HG03521 (cell line): ENCODE results near the gene CIB1.
A peak's percentile ranks its signal among the peaks of the same experiment; 100 is the strongest.
"Not testable (repeated sequence)": the region's sequence is repeated elsewhere in the genome, so short reads cannot be mapped to it uniquely, and the experiment has no call there.

Experiments
- ATAC-seq: cut with Tn5 transposase; IDR thresholded peaks from one replicate; pipeline ENCODE4 v1.9.1; 2021; ENCODE audit warnings: mild to moderate bottlenecking, moderate library complexity; ENCODE audit not compliant: unreplicated experiment

The CIB1 gene

DNA sequence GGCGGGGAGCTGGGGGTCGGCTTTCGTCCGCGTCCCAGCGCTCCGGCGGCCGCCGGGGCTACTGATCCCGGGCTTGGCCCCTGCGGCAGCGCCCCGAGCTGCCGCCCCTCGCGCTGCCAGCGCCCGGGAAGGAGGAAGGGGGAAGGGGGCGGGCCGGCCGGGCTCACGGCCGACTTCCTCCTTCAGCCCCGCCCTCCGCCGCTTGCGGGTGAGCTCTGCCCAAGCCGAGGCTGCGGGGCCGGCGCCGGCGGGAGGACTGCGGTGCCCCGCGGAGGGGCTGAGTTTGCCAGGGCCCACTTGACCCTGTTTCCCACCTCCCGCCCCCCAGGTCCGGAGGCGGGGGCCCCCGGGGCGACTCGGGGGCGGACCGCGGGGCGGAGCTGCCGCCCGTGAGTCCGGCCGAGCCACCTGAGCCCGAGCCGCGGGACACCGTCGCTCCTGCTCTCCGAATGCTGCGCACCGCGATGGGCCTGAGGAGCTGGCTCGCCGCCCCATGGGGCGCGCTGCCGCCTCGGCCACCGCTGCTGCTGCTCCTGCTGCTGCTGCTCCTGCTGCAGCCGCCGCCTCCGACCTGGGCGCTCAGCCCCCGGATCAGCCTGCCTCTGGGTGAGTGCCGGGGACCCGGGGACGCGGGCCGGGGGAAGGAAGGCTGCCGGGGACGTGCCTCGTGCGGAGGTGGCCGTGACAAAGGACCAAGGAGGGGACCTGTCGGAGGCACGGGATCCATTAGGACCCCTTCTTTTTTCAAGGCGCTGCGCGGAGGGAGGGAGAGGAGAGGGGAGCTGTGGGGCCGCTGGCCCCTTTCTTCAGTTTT lies 32.4 kb downstream of the CIB1 start, which contains the start of gene SEMA4B:
TSS of gene SEMA4B (plus strand) at position 201 of the 814 bp plus-strand sequence. CDS start at position 450, 249 bp downstream.
- peak; percentile 71 for ATAC-seq

DNA sequence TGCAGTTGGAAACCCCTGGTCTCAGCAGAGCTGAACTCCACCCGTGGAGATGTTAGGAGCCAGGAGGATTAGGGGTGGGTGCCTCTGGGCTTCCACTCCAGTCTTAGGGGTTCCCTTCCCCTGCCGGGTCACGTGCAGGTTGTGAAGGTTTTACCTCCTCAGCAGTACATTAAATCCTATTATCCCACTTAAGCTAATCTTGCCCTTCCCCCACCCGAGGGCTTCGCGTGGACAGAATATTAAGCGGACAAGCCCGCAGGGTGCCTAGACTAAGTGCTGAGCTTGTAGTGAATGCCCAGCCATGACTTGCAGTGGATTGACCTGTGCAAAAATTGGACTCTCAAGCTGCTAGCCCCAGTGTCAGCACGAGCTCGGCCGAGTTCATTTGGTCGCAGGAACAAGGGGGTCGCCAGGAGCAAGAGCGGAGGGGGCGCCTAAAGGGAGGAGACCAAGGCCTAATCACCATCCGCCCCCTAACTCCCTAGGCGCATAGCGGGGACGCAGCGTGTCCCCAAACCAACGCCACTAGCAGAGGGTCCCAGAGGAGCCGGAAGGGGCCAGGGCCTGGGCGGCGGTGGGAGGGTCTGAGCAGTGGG lies 33.1 kb downstream of the CIB1 start:
- no peak for ATAC-seq

DNA sequence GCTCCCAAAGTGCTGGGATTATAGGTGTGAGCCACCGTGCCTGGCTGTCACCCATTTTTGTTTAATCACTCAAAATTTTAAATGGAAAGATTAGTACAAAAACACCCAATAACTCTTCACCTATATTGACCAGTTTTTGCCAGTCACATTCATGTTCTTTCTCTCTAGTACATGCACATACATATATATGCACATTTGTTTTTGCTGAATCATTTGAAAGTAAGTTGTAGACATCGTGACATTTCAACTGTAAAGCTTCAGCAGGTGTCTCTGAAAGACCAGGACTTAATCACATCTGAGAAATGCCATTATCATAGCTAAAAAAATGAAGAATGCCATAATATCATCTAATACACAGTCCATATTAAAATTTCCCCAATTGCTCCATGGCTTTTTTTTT lies 39.1 kb downstream of the CIB1 start:
- no peak for ATAC-seq

DNA sequence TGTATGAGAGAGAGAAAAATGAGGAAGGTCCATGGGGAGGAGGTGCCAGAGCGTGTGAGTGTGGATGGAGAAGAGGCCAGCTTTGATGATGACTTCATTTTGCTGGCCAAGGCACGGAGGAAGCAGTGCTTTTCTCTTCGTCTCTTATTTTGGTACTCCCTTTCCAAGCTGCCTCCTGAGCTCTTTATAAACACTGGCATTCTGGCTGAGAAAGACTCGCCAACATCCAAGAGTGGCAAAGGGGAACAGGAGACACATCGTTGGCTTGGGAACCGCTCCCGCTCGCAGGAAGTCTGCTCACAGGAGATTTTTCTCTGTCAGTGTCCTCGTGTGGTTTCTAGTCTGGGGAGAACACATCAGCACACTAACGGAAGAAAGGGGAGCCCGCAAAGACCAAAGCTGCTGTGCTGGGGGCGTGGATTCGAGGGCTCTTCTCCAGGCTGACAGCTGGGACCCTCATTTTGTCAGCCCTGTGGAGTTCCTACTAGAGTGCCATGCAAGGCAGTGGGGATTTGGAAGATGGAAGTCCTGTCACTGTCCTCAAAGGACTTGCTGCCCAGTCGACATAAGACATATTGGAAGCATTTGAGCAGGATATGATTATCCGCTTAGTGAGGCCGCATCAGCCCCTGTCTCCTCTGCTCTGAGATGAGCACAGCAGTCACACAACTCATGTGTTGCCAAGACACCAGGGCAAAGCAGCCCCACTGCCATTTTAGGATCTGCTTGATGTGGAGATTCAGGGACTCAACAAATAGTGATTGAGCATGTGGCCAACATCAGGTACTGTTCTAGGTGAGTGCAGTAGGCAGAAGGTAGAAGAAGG lies 40.6 kb downstream of the CIB1 start:
- ATAC-seq = no peak

DNA sequence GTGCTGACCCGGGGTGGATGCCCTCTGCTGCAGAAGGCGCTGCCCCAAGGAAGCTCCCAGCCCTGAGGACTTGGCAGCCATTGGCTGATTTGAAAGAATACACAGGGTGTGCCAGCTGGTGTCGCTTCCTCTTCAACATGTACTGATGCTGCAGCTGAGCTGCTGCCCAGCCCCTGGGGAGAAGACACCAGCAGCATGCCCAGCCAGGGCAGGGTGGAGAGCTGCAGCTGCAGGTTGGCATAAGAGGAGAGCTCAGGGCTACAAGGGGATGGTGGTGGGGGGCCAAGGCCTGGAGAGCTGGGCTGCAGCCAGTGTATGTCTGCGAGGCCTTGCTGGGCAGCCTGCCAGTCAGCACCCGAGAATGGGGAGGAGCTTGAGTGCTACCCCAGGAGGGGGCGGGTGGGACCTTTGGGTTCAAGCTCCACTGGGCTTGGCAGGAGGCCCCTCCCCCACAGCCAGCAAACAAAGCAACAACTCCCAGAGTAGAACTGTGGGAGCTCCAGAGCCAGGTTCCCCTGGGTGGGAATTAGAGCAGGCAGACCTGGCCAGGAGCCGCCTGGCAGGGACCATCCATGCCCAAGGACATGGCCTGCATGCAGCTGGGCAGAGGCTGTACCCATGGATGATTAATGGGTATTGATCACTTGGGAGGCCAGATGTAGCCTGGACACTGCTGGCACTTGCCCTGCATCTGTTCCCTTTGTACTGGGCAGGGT lies 41.8 kb downstream of the CIB1 start:
- peak; percentile 42 for ATAC-seq

DNA sequence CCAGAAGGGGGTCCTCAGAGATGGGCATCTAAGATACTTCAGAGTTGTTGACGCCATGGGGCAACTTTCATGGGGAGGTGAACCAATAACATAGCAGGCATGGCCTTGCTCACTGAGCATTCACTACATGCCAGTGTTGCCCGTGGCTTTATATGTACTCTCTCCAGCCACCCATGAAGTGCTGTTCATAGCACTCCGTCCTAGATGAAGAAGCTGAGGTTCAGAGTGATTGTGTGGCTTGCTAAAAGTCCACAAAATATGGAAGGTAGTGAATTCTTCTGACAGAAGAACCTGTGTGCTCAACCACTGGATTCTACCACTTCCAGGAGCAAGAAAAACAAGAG lies 42.4 kb downstream of the CIB1 start:
- peak; percentile 11 for ATAC-seq

DNA sequence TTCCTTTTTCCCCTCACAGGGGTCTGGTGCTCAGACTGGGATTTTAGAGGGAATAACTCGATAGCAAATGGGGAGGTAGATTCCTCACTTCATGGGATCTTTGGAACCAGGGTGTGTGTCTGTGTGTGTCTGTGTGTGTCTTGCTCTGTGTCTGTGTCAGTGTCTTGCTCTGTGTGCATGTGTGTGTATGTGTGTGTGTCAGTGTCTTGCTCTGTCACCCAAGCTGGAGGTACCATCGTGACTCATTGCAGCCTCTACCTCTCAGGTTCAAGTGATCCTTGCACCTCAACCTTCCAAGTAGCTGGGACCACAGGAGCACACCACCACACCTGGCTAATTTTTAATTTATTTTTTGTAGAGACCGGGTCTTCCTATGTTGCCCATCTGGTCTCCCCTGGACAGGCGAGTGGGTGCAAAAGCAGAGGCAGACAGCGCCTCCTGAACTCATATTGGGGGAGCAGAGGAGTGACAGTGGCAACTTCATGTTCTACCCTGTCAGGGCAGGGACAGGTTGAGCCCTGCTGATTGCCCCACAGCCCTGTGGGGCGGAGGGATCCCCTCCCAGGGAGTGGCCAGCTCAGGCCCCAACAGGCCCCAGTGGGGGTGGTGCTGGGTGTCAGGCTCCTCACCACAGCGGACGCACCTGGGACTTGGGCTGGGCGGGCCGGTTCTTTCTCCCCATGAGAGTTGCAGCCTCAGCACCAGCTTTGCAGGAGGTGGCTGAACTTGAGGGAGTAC lies 43.0 kb downstream of the CIB1 start:
- ATAC-seq = peak; percentile 44

DNA sequence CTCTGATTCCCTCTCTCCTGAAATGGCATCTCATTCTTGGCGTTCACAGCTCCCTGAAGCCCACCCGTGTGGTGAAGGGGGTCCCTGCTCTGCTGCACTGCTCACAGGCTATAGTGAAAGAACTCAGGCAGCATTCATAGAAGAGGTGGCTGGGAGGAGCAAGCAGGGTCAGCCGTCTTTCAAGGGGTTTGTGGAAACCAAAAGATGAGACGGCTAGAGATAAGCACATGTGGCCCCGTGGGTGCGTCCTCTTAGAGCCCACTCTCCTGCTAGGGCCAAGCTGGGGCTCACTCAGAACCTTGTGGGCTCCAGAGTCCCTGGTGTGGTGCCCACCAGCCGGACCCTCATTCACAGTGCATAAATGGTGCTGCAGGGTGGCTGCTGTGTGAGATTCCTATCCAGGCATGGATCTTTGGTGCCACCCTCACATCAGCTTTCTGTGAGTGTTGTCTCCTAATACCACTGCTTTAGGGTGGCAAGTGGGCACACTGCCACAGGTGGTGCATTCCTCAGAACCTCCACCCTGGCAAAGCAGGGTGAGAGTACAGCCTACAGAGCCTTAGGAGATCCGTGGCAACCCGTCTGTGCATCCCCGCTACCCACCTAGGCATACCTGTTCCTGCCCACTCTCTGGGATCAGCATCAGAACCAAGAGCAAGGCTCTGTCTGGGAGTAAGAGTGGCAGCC lies 43.8 kb downstream of the CIB1 start:
- no peak for ATAC-seq

DNA sequence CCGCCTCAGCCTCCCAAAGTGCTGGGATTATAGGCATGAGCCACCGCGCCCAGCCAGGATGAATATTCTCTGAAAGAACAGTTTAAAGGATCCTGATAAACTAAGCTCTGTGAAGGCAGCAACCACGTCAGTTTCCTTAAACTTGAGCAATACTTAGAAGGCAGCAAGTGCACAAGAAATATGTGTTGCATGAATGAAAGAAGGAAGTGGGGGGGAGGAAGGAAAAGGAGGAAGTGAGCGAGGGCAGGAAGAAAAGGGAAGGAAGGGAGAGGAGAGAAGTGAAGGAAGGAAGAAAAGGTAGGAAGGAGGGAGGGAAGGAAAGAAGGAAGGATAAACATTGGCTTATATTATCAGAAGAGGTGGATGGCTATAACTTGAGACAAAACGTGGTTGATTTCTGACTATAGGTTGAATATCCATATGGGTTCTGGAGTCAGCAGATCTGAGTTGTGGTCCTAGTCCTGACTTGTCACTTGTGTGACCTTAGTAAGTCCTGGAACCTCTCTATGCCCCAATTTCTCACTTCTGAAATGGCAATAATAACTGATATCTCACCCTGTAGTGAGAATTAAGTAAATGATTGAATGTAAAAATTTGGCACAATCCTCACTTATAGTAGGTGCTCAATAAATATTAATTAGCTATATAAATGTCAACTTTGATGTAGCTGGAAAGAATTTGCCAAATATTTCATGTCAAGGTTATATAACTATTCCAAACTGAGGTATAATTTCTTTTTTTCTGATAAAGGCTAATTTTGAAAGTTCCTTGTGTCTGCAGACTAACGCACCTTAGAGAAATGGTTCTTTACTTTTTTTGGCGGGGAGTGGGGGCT lies 44.6 kb downstream of the CIB1 start:
- ATAC-seq = no peak

DNA sequence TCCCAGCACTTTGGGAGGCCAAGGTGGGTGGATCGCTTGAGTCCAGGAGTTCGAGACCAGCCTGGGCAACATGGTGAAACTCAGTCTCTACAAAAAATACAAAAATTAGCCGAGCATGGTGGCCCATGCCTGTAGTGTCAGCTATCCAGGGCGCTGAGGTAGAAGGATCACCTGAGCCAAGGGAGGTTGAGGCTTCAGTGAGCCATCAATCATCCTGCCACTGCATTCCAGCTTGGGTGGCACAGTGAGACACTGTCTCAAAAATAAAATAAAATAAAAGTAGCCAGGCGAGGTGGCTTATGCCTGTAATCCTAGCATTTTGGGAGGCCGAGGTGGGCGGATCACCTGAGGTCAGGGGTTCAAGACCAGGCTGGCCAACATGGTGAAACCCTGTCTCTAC lies 45.7 kb downstream of the CIB1 start:
- ATAC-seq = not testable (repeated sequence)

DNA sequence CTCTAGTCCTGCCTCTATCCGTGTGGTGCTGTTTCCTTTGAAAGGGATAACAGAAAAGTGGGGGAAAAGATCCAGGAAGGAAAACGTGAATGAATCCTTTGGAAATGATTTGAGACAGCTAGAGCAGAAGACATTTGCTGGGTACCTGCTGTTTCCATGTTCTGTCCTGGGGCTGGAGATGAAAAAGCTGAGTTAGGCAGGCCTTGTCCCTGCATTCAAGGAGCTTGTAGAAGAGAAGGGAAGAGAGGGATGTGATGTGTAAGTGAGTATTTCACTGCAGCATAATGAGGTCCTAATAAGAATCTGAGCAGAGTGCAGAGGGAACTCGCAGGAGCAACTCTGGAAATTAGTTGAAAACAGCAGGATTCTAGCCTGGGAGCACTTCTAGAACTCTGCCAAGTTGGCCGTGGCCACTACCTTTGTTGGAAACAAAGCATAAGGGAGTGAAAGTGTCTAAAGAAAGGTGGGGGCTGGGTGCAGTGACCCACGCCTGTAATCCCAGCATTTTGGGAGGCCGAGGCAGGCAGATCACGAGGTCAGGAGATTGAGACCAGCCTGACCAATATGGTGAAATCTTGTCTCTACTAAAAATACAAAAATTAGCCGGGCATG lies 46.4 kb downstream of the CIB1 start:
- no peak for ATAC-seq

DNA sequence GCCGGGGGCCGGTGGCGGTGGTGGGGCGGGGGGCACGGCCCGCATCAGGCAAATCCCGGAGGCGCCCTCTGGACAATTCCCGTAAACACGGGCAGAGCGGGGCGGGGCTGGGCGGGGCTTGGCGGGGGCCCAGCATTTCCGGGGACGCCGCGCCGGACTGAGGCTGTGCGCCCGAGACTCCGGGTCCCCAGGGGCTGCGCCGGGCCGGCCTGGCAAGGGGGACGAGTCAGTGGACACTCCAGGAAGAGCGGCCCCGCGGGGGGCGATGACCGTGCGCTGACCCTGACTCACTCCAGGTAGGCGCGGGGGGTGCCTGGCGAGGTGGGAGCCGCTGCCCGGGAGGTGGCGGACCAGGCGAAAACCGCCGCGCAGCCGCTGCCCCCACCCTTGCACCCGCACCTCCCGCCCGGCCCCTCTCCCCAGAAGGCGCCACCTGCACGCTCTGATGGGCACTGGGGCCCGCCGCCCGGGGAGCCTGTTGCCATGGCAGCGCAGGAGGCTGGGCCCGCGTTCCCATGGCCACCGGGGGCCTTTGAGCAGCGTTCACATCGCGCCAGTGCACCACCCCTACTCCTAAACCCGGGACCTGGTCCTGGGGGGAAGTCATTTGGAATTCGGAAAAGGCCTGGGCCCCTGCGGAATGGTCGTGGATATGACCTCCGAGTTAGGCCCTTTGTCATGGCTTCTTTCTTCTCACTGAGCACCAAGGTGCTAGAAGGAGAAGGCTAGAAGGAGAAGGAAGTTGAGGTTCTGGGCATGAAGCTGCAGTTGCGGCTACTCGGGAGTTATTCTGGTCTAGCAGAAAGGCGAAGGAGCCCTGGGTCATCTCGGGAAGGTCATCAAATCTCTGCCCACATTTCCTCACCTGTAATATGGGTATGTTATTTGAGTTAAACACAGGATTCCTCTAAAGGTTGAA lies 48.7 kb downstream of the CIB1 start:
- peak; percentile 59 for ATAC-seq

DNA sequence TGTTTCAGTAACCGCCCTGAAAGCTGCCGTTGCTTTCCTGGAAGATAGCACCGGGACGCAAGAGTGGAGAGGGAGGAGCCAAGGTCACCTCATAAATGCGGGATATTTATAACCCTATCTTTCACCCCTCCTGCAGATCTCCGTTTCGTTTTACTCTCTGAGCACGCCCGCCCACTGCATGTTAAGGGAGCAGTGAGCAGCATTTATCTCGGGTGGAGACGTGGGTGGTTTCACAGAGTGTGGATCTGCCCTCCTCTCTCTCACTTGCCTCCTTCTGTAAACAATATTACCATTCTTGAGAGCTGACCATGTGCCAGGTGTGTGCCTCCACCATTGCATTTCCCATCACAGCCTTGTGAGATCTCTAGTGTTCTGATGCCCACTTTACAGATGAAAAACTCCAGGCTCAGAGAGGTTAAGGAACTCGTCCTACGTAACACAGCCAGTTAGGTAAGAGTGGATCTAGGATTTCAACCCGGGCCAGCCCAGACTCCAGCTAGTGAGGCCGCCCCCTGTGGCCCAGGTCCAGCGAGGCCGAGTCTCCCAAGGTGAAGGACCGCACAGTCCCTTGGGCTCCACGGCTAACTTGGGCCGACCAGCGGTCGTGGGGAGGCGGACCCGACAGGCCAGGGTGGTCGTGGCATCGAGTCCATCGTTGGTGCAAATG lies 49.5 kb downstream of the CIB1 start:
- peak; percentile 34 for ATAC-seq

DNA sequence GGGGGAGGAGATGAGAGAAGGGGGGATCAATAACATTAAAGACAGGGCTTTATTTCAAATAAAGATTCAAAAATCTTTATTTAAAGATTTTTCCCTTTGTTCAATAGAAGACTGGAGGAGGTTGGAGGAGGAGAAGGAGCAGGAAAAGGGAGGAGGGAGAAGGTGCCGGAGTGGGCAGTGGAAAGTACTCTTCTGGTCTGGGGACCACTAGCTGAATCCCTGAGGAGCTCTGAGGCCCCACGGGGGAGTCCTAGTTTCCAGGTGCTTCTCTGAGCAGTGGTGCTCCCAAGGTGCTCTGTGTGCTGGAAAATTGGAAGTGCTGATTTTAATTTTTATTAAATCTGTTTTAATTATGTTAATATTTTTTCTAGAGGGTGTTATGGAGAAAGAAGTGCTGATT lies 52.0 kb downstream of the CIB1 start:
- ATAC-seq = no peak
